HepG2 (cell line): Measurements from ENCODE around the gene LDB3. TPM values are rescaled to one million over a fixed set of nuclear protein-coding genes. Genes with fewer than 3 reads are reported as not detected.

Source experiments
- ARID5B ChIP-seq: IDR thresholded peaks from 2 replicates; pipeline ENCODE4 v1.4.0; 2020; ENCODE audit warnings: mild to moderate bottlenecking, missing genetic modification reagents
- BCL6 ChIP-seq: IDR thresholded peaks from 2 replicates; pipeline ENCODE4 v1.6.1; 2016; ENCODE audit warnings: missing genetic modification reagents, missing compliant biosample characterization
- CEBPG ChIP-seq: IDR thresholded peaks from 2 replicates; pipeline ENCODE4 v1.6.1; 2016
- GATA4 ChIP-seq: sonication (generic); IDR thresholded peaks from 2 replicates; pipeline ENCODE4 v1.6.1; 2016; ENCODE audit warnings: antibody characterized with exemption, low read depth, borderline replicate concordance
- GATAD2A ChIP-seq: IDR thresholded peaks from 2 replicates; pipeline ENCODE4 v1.6.1; 2016
- HBP1 ChIP-seq: IDR thresholded peaks from 2 replicates; pipeline ENCODE4 v1.6.1; 2016; ENCODE audit warnings: low read depth, control low read depth
- HMGXB3 ChIP-seq: sonication (generic); formaldehyde crosslinking; IDR thresholded peaks from 2 replicates; pipeline ENCODE4 v1.4.0; 2020; ENCODE audit warnings: missing genetic modification reagents, borderline replicate concordance
- ONECUT2 ChIP-seq: sonication (generic); formaldehyde crosslinking; IDR thresholded peaks from 2 replicates; pipeline ENCODE4 v1.4.0; 2020; ENCODE audit warnings: missing genetic modification reagents
- SALL1 ChIP-seq: sonication (generic); formaldehyde crosslinking; IDR thresholded peaks from 2 replicates; pipeline ENCODE4 v1.8.0; 2022; ENCODE audit warnings: mild to moderate bottlenecking, missing genetic modification reagents
- SYNCRIP ChIP-seq: fragments of 200-400 bp; formaldehyde crosslinking; IDR thresholded peaks from 2 replicates; pipeline ENCODE4 v1.6.1; 2018; ENCODE audit warnings: mild to moderate bottlenecking, low read depth, low read length; ENCODE audit not compliant: insufficient read depth
- THAP11 ChIP-seq: IDR thresholded peaks from 2 replicates; pipeline ENCODE4 v1.6.1; 2016; ENCODE audit warnings: missing biosample characterization, missing genetic modification reagents
- ZFP82 ChIP-seq: sonication (generic); formaldehyde crosslinking; IDR thresholded peaks from 2 replicates; pipeline ENCODE4 v1.5.1; 2020; ENCODE audit warnings: mild to moderate bottlenecking, missing genetic modification reagents, borderline replicate concordance
- ZNF205 ChIP-seq: IDR thresholded peaks from 2 replicates; pipeline ENCODE4 v1.6.1; 2018; ENCODE audit warnings: missing biosample characterization, missing genetic modification reagents
- ZNF331 ChIP-seq: sonication (generic); formaldehyde crosslinking; IDR thresholded peaks from 2 replicates; pipeline ENCODE4 v1.4.0; 2020; ENCODE audit warnings: missing genetic modification reagents
- ZNF512B ChIP-seq: sonication (generic); formaldehyde crosslinking; IDR thresholded peaks from 2 replicates; pipeline ENCODE4 v1.5.1; 2020; ENCODE audit warnings: missing genetic modification reagents, mild to moderate bottlenecking, borderline replicate concordance
- ZNF674 ChIP-seq: sonication (generic); formaldehyde crosslinking; IDR thresholded peaks from 2 replicates; pipeline ENCODE4 v1.5.0; 2020; ENCODE audit warnings: low read depth, mild to moderate bottlenecking, missing genetic modification reagents
- ZNF83 ChIP-seq: sonication (generic); formaldehyde crosslinking; IDR thresholded peaks from 2 replicates; pipeline ENCODE4 v1.4.0; 2020; ENCODE audit warnings: missing genetic modification reagents, mild to moderate bottlenecking, borderline replicate concordance
- polyA plus RNA-seq, 8 experiments: library from polyadenylated mRNA; depleted of rRNA in 3 of 8; stranded (reverse) in 7 of 8; unstranded in 1 of 8; fragments of >200 nt; fragmentation: Illumina TruSeq in 4 of 8; extraction: Trizol in 4 of 8; gene quantifications; 2 replicates each; pipeline versions ENCODE4 v1.2.1 to v1.2.3, GENCODE V29; 2011 to 2016; ENCODE audit warnings: low read depth in 4 of 8, missing spikeins in 1 of 8, mixed read lengths in 1 of 8; ENCODE audit not compliant: insufficient read depth in 1 of 8
- total RNA-seq, 5 experiments: library from RNA; depleted of rRNA; stranded (reverse); fragments of >200 nt; fragmentation: Illumina TruSeq; extraction: Trizol; gene quantifications; 2 replicates each; pipeline ENCODE4 v1.2.3, GENCODE V29; 2016; ENCODE audit warnings: low read depth in 1 of 5

The LDB3 gene
- total and polyA plus RNA-seq, 2 of the 13 experiments (the other 11 are each of a cell fraction or from before 2014, with no cell fraction given): not detected

- TF ChIP-seq HMGXB3 (CRISPR knock-in tag) (0 out of 2 replicates have a peak, but pooled peaks have one; percentile 24), SYNCRIP (no peak), ZNF674 (CRISPR knock-in tag) (no peak), BCL6 (peak; percentile 99), ARID5B (CRISPR knock-in tag) (peak; percentile 96), CEBPG (CRISPR knock-in tag) (peak; percentile 59), ONECUT2 (CRISPR knock-in tag) (peak; percentile 98), GATAD2A (CRISPR knock-in tag) (peak; percentile 95), THAP11 (CRISPR knock-in tag) (peak; percentile 62), ZFP82 (peak; percentile 71; the same call in 1 of the 2 replicates), GATA4 (peak; percentile 48; the same call in 1 of the 2 replicates), HBP1 (CRISPR knock-in tag) (peak; percentile 87), ZNF205 (CRISPR knock-in tag) (0 out of 2 replicates have a peak, but pooled peaks have one; percentile 61), ZNF331 (CRISPR knock-in tag) (peak; percentile 85), SALL1 (CRISPR knock-in tag) (peak; percentile 91), ZNF512B (CRISPR knock-in tag) (0 out of 2 replicates have a peak, but pooled peaks have one; percentile 51), ZNF83 (no peak)
Observed at GRCh38 chr10:86775056-86775869, 107.0 kb downstream of the LDB3 start (continued).
